Measurements from ENCODE around the gene FOXO6. TPM values are rescaled to one million over a fixed set of nuclear protein-coding genes. Genes with fewer than 3 reads are reported as not detected.

The FOXO6 gene
- total RNA-seq, 6 experiments from 2014 or later, result 0.12 to 0.55 (median 0.54) TPM; not detected in 3

DNA sequence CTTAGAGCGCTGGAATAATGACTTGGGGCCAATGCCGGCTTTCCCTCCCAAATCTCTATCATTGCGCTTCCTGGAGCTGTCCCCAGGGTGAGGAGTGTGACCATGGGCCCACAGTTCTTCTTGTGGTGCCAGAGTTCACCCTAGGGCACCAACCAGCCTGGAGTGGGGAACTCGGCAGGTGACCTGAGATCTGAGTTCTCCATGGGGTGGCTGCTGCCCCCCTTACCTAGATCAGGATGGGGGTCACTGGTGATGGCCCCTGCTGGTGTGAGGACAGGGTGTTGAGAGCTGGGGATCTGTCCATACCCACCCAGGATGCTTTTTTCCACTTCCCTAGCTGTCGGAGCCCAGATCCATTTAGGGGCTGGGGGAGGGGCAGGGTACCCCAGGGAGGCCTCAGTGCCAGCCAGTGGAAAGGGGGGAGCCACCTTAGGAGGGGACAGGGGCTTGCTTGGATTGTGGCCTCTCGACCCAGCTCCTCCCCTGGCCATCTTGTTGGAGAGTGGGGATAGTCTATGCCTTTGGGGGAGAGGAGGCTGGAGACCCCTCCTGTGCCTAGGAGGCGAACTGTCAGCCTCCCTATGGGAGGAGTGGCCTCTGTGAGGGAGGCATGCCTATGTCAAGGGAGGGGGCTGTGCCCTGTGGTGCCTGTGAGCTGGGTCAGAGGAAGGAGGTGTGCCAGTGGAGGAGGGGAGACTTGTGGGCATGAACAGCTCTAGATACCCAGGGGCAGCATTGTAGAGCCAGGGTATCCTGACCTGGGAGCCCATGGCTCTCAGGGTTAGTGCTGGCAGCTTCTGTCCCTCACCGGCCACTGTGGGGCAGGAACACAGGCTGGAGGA, 1.7 kb downstream of the FOXO6 start:
- H3K36me3 ChIP-seq, result no peaks in the 10 kb centered on the region
- TF ChIP-seq, protein P1, sequence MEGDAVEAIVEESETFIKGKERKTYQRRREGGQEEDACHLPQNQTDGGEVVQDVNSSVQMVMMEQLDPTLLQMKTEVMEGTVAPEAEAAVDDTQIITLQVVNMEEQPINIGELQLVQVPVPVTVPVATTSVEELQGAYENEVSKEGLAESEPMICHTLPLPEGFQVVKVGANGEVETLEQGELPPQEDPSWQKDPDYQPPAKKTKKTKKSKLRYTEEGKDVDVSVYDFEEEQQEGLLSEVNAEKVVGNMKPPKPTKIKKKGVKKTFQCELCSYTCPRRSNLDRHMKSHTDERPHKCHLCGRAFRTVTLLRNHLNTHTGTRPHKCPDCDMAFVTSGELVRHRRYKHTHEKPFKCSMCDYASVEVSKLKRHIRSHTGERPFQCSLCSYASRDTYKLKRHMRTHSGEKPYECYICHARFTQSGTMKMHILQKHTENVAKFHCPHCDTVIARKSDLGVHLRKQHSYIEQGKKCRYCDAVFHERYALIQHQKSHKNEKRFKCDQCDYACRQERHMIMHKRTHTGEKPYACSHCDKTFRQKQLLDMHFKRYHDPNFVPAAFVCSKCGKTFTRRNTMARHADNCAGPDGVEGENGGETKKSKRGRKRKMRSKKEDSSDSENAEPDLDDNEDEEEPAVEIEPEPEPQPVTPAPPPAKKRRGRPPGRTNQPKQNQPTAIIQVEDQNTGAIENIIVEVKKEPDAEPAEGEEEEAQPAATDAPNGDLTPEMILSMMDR (IDR thresholded peaks at IDR 0.05), result no peak
- no peak for TF ChIP-seq POLR2A (IDR thresholded peaks at IDR 0.05)
- intact Hi-C loops (cut with DNase I), result no loop called here
- H3K9me3 ChIP-seq, result no peaks in the 10 kb centered on the region
- ATAC-seq (no peak), DNase-seq (peak in 1 of 3 donors; percentile 40)
- no peak overlapping the region for H3K27ac ChIP-seq
- peaks cover 0 to 18% (median 0%) of the 10 kb centered on the region in 4 donors for H3K4me1 ChIP-seq
- H3K27me3 ChIP-seq, result peaks cover 0 to 4% of the 10 kb centered on the region in 2 donors
- 32% methylated on average over 4 of the region's 8 CpGs for WGBS (ENCODE audit: insufficient coverage, low coverage, low lambda C conversion rate, missing lambda C conversion rate)
- no peak overlapping the region for H3K4me3 ChIP-seq

DNA sequence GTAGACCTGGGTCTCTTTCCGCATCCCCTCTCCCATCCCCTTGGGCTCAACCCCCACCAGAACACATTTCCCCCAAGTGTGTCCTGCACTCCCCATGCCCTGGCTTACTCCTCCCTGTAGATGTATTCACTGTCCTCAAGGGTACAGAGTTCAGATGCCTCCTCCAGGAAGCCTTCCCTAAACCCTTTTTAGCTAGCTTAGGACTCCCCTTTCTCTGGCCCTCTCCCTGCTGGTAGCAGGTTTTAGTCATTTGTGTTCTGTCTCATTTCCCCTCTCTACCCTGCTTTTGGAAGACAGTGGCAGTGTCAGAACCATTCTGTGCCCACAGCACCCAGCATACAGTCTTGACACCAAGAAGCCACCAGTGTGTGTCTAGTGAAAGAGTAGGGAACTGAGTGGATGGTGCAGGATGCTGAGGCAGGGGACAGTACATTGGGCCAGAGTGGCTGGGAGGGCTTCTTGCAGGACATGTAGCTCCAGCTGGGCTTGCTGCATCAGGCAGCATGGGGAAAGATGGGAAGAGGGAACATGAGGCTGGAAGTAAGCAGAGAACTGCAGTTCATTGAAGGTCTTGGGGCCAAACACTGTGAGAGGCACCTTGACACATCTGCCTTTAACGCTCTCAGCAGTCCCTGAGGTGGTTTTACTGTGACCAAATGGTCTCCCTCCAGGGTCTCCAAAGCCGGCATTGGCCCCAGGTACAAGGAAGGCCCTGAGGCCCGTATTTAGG, 2.5 kb downstream of the FOXO6 start:
- H3K27me3 ChIP-seq, result peaks cover 0 to 4% of the 10 kb centered on the region in 2 donors
- TF ChIP-seq, protein P1 (IDR thresholded peaks at IDR 0.05), result no peak
- no peak for TF ChIP-seq POLR2A (IDR thresholded peaks at IDR 0.05)
- no peak overlapping the region for H3K27ac ChIP-seq
- no peaks in the 10 kb centered on the region for H3K36me3 ChIP-seq
- ATAC-seq (no peak), DNase-seq (peak in 1 of 3 donors; percentile 35)
- no peak overlapping the region for H3K4me3 ChIP-seq
- no peaks in the 10 kb centered on the region for H3K9me3 ChIP-seq
- 80% methylated on average over 1 of the region's 4 CpGs for WGBS (ENCODE audit: insufficient coverage, low coverage, low lambda C conversion rate, missing lambda C conversion rate)
- intact Hi-C loops (cut with DNase I), result no loop called here
- peaks cover 0 to 18% (median 0%) of the 10 kb centered on the region in 4 donors for H3K4me1 ChIP-seq

DNA sequence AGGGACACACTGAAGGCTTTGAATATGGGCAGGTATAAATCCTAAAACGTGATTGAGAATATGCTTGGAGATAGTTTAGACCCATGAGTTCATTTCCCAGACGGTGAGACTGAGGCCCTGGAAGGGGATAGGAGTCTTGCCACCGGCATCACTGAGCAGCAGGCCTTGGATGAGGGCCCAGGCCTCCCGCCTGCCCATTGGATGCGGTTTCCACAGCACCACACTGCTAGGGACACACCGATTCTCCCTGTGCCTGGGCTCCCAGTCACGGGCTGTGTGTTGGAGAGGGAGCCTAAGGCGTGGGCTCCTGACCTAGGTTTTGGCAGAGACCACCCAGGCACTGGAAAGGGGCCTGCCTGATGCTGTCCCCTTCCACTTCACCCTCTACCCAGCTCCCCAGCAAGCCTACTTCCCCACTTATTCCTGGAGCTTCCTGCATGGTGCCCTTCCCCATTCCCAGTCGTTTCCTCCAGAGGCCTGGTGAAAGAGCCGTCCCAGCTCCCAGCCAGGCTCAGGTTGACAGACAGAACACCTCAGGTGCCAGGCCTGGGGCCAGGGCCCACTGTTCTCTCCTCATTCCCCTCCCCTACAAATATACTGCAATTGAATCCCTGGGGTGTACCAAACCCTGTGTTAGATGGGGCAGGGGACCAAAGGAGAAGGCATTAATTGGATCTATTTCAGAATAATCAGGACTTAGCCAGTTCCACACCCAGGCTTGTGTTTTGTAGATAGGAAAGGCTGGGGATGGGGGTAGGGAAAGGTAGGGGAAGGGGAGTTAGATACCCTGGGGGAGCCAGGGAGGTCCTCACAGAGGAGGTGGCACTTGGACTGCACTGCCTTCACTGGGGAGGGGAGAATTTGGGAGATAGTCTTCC, 3.4 kb downstream of the FOXO6 start:
- Histone ChIP-seq H3K27me3 (peaks cover 0 to 4% of the 10 kb centered on the region in 2 donors), H3K4me1 (peaks cover 0 to 18% (median 0%) of the 10 kb centered on the region in 4 donors), H3K9me3 (no peaks in the 10 kb centered on the region), H3K27ac (no peak overlapping the region), H3K4me3 (no peak overlapping the region), H3K36me3 (no peaks in the 10 kb centered on the region)
- no CpG with 5 or more reads among the region's 10 CpGs for WGBS (ENCODE audit: insufficient coverage, low coverage, low lambda C conversion rate, missing lambda C conversion rate)
- ATAC-seq, result no peak
- no peak for DNase-seq
- no peak for TF ChIP-seq POLR2A (IDR thresholded peaks at IDR 0.05)
- TF ChIP-seq, protein P1 (IDR thresholded peaks at IDR 0.05), result no peak
- intact Hi-C loops (cut with DNase I), result no loop called here

GRCh38 chr1:41365320-41365633, 4.0 kb downstream of the FOXO6 start:
- intact Hi-C loops (cut with DNase I), result no loop called here
- TF ChIP-seq, protein P1 (IDR thresholded peaks at IDR 0.05), result no peak
- no peak for TF ChIP-seq POLR2A (IDR thresholded peaks at IDR 0.05)
- H3K36me3 ChIP-seq, result no peaks in the 10 kb centered on the region
- DNase-seq, result no peak
- peaks cover 0 to 4% of the 10 kb centered on the region in 2 donors for H3K27me3 ChIP-seq
- H3K4me1 ChIP-seq, result peaks cover 0 to 18% (median 0%) of the 10 kb centered on the region in 4 donors
- H3K9me3 ChIP-seq, result no peaks in the 10 kb centered on the region
- no peak for ATAC-seq
- H3K27ac ChIP-seq, result no peak overlapping the region
- no peak overlapping the region for H3K4me3 ChIP-seq

All from right lobe of liver (tissue), 6 donors.